Suppressor macrophage (primary cell): ENCODE results near the gene MRPS14.

ENCODE experiments used
- DNase-seq, 4 experiments: peaks; one replicate each; pipeline ENCODE4 v3.0.0-alpha.2; 2020 to 2022

MRPS14 gene

DNA sequence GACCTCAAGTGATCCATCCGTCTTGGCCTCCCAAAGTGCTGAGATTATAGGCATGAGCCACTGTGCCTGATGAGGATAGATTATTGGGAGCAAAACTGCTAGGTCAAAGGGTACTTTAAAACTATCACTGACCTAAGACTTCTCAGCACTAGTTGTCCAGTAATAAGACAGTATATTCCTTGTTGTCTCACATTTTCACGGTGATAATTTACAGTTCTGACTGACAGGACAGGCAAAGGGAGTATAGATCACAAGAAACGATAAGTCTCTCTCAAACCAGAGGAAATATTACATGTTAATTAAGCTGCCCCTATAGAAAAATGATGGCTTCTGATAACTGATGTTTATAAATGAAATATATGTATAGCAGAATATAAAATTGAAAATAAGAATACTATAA lies 3.7 kb downstream of the MRPS14 start:
- no peak for DNase-seq

DNA sequence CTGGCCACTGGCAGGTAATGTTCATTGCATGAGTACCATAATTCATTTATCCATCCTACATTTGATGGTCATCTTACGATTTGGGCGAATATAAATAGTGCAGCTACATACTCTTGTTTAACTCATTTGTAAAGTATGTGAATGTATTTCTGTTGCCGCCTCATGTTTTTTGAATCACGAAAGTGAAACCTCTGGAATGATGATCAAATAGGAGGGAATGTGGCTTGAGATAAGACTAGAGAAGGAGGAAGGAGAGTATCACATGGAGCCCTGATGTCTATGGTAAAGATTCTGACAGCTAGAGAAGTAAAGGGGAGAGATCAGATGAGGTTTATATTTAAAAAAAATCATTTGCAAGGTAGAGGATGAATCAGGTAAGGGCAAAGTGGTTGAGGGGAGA lies 8.0 kb downstream of the MRPS14 start:
- no peak for DNase-seq

DNA sequence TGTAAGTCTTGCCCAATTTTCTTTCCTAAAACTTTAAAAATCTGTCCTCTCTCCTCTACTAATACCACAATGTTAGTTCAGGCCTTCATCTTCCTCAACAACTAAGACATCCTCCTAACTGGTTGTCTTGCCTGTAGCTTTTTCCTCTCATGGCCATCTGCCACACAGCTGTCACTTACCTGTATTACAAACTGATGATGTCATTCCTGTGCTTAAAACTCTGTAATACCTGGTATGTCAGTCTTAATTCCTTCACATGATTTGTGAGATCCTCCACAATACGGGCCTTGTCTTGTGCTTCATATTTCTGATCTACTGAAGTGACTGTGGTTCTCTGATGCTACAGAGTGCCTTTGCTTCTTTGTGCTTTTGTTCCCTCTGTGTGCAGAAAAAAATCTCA lies 9.8 kb downstream of the MRPS14 start:
- no peak for DNase-seq

DNA sequence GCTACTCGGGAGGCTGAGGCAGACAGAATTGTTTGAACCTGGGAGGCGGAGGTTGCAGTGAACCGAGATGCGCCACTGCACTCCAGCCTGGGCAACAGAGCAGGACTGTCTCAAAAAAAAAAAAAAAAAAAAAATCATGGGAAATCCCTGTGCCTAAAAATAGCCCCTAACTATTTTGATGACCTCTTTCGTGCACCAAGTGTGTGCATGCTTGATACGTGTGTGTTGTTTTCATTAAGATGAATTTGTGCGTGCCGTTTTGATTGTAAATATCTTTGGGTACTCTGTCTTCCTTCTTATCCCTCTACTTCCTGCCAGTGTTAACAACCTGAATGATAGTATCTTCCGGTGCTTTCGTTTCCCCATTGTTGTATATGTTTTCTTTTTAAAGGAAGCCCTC lies 13.7 kb downstream of the MRPS14 start:
- DNase-seq = no peak

DNA sequence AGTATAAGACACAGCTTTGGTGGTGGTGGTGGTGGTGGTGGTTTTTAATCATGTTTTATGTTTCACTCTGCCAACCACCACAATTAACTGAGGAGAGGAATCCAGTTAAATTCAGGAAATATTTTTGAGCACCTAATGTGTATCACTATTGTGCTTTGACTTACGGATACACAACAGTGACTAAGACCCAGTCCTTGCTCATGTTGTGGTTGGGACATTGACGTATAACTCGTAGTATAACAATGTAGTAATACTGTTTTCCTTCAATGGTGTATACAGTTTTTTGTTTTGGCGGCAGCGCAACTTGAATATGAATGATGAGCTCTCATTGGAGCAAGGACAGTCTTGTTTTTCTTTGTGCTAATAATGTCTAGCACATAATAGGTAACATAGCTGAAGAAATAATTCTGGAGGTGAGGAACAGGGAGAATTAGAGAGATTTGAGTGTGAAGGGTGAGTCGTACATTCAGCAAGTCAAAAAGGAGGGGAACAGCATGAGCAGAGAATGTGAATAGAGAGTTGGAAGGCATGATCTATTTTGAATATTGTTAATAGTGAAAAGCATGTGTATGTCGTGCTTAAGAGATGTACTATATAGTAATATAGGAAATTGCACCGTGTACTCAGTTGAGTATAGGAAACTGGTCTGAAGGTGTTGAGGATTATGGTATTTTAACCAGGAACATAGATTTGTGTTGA lies 18.0 kb downstream of the MRPS14 start:
- DNase-seq = no peak

DNA sequence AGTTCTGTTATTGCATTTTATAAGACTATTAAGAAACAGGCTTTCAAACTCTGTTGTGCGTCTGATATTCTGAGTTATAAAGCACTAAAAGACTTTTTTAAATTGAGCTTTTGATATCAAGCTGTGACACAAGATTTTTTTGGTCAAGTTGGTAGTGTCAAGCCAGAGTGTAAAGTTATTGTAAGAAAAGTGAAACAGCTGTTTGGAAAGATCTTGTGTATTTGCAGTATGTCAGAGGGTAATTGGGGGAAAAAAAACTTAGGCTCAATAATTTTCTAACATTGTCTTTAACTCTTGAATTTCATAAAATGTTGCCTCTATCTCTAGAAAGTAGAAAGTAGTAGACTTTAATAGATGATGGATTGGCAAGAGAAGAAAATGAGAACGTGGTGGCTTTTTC lies 19.7 kb downstream of the MRPS14 start:
- no peak for DNase-seq

DNA sequence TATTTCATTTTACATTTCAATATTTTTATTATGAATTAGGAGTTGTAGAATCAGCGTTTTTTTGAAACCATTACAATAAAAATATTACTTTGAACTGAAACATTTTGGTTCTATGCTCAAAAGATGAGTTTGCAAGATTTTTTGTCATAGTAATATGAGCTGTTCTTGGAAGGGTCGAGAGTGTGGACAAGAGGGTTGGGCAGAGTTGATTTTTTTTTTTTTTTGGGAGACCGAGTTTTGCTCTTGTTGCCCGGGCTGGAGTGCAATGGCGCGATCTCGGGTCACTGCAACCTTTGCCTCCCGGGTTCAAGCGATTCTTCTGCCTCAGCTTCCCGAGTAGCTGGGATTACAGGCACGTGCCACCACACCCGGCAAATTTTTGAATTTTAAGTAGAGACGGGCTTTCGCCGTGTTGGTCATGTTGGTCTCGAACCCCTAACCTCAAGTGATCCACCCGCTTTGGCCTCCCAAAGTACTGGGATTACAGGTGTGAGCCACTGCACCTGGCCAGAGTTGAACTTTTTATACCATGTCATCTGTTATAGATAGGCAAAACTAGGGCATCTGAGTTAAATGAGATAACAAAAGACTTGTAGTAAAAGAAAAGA lies 20.2 kb downstream of the MRPS14 start:
- no peak for DNase-seq

DNA sequence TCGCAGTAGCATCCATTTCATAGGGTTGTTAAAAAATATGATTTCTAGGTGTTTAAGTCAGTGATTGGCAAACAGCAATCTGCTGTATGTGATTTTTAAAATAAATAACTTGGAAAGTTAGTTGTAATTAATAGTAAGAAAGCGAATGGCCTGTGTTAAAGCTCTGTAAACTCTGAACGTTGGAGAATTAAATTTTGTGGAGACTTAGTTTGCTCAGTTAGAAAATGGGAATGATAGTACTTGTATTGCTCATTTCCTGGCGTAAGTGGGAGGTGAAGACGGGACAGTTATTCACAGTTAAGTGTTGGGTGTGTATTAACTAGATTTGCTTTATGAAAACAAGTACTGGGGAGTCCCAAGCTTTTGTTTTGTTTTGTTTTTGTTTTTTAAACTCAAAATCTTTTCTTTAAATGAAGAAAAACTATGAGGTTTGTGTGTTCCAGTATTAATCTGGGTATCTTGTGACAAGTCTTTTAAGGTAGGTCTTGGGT lies 22.5 kb downstream of the MRPS14 start:
- peak in 2 of 4 experiments; percentile 19 to 31 for DNase-seq

DNA sequence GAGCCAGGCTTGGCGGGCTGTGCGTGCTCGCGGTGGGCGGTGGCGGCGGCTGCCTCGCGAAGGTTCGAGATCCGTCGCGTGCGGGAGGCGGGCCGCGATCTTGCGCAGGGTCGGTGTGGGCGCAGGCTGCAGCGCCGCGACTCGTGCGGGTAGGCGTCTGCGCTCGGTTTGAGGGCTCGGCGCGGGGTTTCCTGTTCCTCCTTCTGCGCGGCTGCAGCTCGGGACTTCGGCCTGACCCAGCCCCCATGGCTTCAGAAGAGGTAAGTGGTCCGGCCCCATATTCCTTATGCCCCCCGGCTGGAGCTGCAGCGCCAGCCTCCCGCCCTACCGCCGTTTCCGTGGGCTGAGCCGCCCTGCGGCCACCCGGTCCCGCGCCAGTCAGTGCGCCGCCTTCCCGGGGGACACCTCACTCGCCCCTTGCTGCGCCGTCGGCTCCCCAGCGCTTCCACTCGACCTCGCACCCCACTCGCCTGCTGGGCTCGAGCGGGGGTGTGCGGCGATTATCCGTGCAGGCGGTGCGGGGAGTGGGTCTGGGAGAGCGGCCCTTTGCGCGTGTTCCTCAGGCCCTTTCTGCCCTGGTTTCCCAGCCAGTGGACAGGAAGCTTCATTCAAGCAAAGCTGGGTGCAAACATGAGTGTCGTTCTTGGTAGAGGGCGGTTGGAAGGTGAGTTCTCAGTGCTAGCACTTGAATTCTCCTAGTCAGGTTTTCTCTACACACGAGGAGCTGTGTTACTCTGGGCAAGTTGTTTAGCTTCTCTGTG lies 23.1 kb downstream of the MRPS14 start, which contains the start of gene CACYBP:
TSS of gene CACYBP (plus strand) at position 12 of the 761 bp plus-strand sequence. CDS start at position 246, 234 bp downstream.
- peak in 2 of 4 experiments; percentile 50 to 52 for DNase-seq

DNA sequence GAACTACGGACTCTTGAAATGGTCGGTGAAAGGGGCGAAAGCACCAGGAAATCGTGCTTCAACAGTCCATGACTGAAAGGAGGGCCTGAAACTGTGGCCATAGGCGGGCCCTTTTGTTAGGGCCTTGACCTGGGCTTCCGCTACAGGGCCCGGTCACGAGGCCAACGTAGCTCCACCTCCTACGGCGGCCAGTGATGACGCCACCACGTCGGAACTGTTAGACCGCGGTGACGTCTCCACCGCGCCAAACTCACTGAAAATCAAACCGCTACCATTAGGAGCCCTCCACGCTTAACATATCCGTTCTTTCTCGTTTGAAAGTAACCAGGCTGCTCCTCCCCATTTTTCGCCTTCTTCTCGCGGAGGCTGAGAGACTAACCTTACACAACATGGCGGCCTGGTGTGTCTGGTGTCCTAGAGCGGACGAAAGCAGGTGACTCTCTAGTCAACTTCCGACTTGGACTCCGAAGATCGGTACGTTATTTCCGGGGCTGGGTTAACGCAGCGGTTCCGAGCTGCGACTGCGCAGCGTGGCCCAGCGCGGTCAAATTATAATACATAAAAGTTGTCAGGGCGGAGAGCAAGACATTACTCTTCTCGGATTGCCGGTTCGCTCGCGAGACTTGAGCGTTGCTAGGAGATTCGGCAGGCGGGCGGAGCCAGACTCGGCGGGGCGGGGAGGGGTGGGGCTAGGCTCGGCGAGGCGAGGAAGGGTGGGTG lies 23.8 kb downstream of the MRPS14 start:
- DNase-seq = peak; percentile 99

DNA sequence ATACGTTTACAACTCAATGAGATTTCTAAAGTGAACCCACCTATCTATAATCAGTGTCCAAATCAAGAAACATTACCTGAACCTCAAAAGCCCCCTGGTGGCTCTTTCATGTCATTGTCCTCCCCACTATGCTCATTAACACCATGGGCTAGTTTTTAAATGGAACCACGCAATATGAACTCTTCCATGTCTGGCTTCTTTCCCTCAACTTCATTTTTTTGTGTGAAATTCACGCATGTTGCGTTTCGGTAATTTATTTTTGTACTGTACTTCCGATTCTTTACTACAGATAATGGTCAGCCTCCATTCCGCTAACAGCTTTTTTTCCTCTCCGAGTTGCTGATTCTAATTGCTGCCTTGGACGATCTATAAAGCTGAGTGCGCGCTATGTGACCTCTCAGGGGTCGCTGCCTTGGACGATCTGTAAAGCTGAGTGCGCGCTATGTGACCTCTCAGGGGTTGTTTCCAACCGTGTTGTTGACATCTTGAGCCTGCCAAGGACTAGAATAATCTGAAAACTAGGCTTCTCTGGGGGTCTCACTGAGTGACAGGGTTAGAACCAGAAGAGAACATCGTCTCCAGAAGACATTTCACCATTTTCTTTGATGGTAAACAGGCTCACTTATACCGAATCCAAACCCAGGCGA lies 24.5 kb downstream of the MRPS14 start:
- peak; percentile 56 to 79 (median 71) for DNase-seq

DNA sequence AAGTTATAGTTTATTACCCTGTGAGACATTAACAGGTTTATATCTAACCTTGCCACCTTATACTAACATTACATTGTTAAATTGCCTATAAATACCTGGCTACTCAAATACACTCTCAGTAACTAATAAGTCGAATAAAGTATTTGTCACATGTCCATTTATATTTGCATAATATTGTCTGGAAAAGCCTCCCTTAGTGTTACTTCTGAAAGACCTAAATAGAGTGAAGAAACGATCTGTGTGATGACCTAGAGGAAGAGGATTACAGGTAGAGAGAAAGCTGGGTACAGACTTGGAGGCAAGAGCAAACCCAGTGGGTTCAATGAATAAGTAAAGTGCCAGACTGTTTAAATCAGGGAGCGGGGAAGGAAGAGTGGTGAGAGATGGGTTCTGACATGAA lies 26.2 kb downstream of the MRPS14 start:
- no peak for DNase-seq

DNA sequence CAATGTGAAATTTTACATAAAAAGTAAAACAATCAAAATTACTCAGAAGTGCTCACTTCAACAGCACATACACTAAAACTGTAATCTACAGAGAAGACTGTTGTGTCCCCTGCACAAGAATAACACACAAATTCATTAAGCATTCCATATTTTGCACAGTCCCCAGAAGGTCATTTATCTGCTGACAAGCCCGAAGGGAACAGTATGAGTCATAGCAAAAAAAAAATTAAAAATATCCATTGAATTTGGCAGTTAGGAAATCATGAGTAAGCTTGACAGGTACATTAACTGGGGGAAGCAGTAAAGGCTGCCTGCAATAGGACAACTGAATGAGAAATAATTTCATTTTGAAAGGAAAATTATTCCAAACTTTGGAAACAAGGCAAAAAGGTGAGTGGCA lies 26.7 kb downstream of the MRPS14 start:
- peak in 1 of 4 experiments; percentile 22 for DNase-seq

DNA sequence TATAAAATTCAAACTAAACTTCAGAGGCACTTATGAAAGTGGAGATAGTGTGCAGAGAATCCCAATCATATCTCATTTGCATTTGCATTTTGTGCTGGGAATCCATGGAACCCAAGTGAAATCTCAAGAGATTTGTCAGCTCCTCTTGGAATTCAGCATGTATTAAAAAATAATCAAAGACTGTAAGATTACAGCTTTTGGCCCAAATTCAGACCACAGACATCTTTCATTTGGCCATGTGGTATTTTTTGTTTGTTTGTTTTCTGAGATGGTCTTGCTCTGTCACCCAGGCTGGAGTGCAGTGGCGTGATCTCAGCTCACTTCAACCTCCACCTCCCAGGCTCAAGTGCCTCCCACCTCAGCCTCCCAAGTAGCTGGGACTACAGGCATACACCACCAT lies 27.3 kb downstream of the MRPS14 start:
- no peak for DNase-seq

DNA sequence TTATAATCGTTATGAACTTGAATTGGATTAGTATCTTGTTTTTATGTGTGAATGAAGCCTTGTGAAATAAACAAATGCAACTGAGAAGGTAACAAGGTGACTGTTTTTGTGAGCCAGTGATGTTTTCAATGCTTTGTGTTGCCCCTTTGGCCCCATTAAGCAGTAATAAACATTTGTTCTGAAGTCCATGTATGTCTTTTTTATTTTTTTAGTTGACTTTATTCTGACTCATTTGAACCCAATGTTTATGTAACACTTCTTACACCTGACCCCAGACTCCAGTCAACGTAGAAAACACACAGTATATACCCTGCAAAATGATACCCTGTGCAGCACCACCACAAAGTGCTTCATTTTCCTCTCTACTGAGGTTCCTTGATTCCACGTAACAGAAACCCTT lies 28.1 kb downstream of the MRPS14 start:
- DNase-seq = no peak

DNA sequence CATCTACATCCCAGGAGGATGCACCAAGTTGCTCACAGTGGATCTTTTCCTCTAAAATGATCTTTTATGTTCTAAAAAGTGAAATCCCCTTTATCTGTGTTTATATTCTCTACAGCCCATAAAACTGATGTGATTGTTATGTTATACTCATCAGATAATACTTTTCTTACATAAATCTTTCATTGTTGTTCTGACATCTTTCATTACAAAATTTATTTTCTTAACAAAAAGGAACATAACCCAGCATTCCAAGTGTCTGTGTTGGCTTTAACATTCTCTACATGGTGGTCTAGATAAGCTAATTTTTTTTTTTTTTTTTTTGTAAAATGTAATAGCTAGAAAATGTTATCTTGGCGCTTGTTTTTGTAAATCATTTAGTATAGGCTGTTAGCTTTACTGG lies 31.8 kb downstream of the MRPS14 start:
- DNase-seq = no peak

DNA sequence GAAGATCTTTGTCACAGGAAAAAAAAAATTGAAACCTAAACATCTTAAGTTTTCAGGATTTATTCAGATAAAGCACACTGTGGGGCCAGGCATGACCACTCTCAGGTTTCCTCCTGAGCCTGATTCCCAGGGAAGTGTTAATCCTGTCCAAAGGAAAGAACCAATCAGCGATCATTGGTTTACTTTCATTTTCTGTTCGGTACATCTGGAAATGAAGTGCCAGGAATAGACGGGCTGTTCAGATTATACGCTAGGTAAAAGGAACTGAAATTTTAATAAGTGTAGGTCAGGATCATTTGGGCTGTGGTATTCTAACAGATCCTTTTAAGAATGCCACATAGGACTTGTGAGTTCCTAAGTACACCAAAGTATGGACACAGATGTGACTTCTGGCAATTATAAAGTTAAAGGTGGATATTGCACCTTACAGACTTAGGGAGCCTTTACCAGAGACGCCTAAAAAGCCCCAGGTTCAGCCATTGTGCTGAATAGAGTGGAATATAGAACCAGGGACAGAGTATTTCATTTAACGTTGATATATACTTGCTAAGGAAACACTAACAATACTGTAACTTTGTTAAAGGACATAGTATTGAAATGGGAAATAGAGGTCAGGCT lies 32.7 kb downstream of the MRPS14 start:
- DNase-seq = peak in 3 of 4 experiments; percentile 37 to 57 (median 43)

DNA sequence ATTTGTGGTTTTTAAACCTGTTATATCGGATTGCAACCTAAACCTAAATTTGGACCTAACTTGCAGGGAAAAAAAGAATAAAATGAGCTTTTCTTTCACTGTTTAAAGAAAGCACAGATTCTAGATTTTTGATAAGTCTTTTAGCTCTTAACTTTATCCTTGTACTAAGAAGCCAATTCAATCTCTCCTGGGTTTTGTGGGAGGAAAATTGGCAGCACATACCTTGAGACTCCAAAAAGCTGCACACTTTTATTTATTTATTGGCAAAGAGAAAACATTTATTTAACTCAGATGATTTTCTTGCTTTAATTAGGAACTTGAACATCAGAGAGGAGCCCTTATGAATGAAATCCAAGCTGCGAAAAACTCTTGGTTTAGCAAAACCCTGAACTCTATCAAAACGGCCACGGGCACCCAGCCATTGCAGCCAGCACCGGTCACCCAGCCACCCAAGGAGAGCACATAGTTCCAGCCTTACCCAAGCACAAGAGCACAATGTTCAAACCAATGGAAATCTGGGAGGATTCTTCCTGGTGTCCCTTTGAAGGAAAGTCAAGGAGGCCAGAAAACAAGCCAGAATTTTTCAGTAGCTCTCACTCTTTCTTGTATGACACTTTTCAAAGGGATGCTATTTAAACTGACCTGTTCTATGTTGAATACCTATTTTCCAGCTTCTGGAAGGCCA lies 33.5 kb downstream of the MRPS14 start:
- no peak for DNase-seq

DNA sequence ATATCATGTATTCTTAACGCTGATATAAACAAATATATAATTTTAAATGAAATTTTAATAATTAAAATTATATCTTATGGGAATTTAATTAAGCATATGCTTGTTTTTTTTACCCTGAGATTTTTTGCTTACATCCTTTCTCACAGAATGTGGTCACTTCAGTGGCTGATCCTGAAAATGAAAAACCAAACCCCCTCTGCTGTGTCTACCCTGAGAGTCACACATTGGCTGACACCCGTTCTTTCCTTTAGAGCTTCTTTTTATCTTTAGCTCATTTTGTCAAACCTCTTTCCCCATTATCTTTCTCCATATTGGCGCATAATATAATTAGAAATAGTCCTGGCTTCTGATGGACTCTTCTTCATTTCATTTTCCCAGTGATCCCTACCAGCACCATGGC lies 34.2 kb downstream of the MRPS14 start:
- no peak for DNase-seq

DNA sequence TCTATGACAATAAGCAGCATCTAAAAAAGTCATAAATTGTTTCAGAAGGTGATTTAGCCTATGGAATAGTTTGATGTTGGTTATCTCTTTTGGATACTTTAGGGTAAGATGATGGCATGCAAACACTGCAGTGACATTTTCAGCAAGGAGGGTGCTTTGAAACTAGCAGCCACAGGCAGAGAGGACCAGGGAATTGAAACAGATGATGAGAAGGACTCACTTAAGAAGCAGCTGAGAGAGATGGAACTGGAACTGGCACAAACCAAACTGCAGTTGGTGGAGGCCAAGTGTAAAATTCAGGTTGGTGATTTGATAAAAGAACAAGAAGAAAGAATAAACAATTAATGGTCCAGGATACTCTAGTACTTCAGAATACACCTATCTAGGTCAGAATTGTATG lies 34.7 kb downstream of the MRPS14 start:
- DNase-seq = no peak

DNA sequence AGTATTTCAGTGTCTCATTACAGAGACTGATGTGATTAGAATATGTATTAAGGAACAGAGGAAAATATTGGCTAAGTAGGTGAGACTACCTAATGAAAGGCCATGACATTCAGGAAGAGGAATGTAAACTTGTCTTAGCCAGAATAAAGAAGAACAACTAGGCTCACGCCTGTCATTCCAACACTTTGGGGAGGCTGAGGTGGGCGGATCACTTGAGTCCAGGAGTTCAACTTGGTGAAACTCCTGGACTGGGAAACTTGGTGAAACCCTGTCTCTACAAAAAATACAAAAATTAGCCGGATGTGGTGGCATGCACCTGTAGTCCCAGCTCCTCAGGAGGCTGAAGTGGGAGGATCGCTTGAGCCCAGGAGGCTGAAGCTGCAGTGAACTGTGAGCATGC lies 38.3 kb downstream of the MRPS14 start:
- DNase-seq = no peak
